Brain microvascular endothelial cell (primary cell): ENCODE data around the gene PAGR1.
"Not testable (repeated sequence)": the region's sequence is repeated elsewhere in the genome, so short reads cannot be mapped to it uniquely, and the experiment has no call there.

ENCODE experiments used
- DNase-seq: peaks from one replicate; pipeline ENCODE4 v3.0.0-alpha.2; 2020
- H3K27ac ChIP-seq: fragments of 250-450 bp; sonication (Bioruptor Pico); 2 replicates; pipeline ENCODE4 v1.5.1; 2020; ENCODE audit warnings: mild to moderate bottlenecking, moderate library complexity
- H3K27me3 ChIP-seq: fragments of 250-450 bp; sonication (Bioruptor Pico); replicated peaks from 2 replicates; pipeline ENCODE4 v1.5.1; 2020; ENCODE audit warnings: mild to moderate bottlenecking
- H3K36me3 ChIP-seq: fragments of 250-450 bp; sonication (Bioruptor Pico); replicated peaks from 2 replicates; pipeline ENCODE4 v1.5.1; 2020; ENCODE audit warnings: mild to moderate bottlenecking
- H3K4me3 ChIP-seq: 2 replicates; pipeline ENCODE4 v1.5.1; 2011; ENCODE audit warnings: low read depth, mild to moderate bottlenecking, control low read depth, low read length, moderate library complexity
- in situ Hi-C: cut with HindIII; loops from 2 replicates; pipeline ENCODE4 v1.10.0; 2017; ENCODE audit warnings: low sequenced_read_pairs, low pct_ligation_motif_present
- TF ChIP-seq, protein P1 (sequence below): IDR thresholded peaks from 2 replicates; pipeline ENCODE4 v1.5.1; 2011; ENCODE audit warnings: low read depth, mild to moderate bottlenecking, moderate library complexity, low read length, control low read depth, inconsistent platforms; ENCODE audit errors: missing control alignments

PAGR1 gene

DNA sequence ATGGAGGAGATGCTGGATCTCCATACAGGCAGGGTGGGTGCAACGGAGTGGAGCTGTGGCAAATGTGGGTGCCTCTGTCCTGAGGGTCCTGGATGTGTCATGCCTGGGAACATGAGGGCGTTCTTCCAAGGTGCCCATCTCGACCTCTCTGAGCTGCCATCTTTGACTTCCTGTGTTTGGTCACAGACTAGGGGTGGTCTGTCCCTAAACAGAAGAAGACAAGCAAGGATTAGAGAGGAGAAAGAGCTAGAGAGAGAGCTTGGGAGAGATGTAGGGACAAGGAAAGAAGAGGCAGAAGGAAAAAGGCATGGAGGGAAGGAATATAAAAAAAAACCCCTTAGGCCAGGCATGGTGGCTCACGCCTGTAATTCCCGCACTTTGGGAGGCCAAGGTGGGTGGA lies 41.2 kb upstream of the PAGR1 start:
- H3K27me3 ChIP-seq: no peaks in the 10 kb centered on the region
- no peak overlapping the region for H3K4me3 ChIP-seq
- DNase-seq: no peak
- TF ChIP-seq, protein P1, sequence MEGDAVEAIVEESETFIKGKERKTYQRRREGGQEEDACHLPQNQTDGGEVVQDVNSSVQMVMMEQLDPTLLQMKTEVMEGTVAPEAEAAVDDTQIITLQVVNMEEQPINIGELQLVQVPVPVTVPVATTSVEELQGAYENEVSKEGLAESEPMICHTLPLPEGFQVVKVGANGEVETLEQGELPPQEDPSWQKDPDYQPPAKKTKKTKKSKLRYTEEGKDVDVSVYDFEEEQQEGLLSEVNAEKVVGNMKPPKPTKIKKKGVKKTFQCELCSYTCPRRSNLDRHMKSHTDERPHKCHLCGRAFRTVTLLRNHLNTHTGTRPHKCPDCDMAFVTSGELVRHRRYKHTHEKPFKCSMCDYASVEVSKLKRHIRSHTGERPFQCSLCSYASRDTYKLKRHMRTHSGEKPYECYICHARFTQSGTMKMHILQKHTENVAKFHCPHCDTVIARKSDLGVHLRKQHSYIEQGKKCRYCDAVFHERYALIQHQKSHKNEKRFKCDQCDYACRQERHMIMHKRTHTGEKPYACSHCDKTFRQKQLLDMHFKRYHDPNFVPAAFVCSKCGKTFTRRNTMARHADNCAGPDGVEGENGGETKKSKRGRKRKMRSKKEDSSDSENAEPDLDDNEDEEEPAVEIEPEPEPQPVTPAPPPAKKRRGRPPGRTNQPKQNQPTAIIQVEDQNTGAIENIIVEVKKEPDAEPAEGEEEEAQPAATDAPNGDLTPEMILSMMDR: no peak
- no peak overlapping the region for H3K27ac ChIP-seq
- H3K36me3 ChIP-seq: no peaks in the 10 kb centered on the region
- in situ Hi-C loops: no loop called here

DNA sequence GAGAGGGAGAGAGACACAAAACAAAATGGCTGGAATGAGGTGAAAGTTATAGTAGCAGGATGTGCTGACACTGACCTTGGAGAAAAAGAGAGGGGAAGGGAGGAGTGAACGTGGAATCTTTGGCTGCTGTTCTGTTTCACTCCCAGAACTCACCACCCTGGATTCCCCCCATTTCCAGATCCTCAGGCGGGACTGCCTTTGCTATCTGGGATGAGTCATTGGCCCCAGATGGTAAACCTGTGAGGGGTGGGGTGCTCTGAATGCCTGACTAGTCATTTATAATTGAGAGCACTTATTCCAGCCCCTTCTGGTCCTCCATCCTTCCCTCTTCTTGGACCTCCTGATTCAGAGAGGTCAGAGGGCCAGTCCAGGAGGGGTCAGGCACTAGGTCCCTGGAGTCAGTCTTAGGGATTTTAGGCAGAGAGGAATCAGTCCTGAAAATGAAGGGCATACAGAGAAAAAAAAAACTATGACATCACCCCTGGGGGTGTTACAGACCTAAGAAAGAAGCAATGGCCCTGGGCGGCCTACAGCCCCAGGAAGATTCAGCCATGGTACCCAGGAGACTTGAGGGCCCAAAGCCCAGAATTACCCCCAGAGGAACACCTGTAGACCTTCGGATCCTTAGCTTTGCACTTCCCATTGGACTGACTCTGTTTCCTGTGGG lies 40.1 kb upstream of the PAGR1 start:
- Histone ChIP-seq H3K27me3 (no peaks in the 10 kb centered on the region), H3K27ac (no peak overlapping the region), H3K4me3 (no peak overlapping the region), H3K36me3 (no peaks in the 10 kb centered on the region)
- DNase-seq: peak; percentile 14
- in situ Hi-C loops: no loop called here
- TF ChIP-seq, protein P1: no peak

DNA sequence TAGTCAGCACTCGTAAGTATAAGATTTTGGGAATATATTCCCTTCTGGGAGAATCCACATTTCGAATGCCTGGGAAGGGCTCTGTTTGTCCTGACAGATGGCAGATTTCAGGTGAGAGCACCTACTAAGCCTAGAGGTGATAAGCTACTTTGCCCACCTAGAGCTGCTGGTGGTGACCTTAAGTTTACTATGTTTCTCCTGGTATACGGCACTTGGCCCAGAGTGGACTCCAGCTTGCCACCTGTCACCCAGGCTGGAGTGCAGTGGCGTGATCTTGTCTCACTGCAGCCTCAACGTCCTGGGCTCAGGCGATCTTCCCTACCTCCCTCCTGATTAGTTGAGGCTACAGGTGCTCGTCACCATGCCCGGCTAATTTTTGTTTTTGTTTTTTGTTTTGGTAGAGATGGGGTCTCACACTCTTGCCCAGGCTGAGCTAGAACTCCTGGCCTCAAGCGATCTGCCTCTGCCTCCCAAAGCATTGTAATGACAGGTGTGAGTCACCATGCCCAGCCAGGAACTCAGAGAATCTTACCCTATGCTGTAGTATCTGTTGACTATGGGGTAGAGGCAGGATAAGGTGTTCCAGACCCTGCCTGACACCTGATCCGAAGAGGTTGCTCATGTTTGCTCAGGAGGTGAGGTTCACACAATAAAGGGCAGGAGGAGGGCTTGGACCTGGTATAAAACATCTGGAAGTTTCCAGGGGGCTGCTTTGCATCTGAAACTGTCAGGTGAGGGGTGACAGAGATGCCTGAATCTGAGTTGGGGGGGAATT lies 38.2 kb upstream of the PAGR1 start, which contains the start of gene ZG16:
Gene ZG16 (plus strand): TSS at position 681 of the 775 bp plus-strand sequence. CDS start 1,011 bp downstream, outside the sequence.
- TF ChIP-seq, protein P1: no peak
- H3K27me3 ChIP-seq: no peaks in the 10 kb centered on the region
- H3K4me3 ChIP-seq: no peak within 1 kb of the TSS
- no peak for DNase-seq
- no peaks in the 10 kb centered on the region for H3K36me3 ChIP-seq
- in situ Hi-C loops: no loop called here
- no peak within 1 kb of the TSS for H3K27ac ChIP-seq

GRCh38 chr16:29779474-29779873 lies 36.5 kb upstream of the PAGR1 start:
- in situ Hi-C loops: no loop called here
- TF ChIP-seq, protein P1: no peak
- Histone ChIP-seq H3K27me3 (no peaks in the 10 kb centered on the region), H3K4me3 (no peak overlapping the region), H3K36me3 (no peaks in the 10 kb centered on the region), H3K27ac (no peak overlapping the region)
- DNase-seq: no peak

DNA sequence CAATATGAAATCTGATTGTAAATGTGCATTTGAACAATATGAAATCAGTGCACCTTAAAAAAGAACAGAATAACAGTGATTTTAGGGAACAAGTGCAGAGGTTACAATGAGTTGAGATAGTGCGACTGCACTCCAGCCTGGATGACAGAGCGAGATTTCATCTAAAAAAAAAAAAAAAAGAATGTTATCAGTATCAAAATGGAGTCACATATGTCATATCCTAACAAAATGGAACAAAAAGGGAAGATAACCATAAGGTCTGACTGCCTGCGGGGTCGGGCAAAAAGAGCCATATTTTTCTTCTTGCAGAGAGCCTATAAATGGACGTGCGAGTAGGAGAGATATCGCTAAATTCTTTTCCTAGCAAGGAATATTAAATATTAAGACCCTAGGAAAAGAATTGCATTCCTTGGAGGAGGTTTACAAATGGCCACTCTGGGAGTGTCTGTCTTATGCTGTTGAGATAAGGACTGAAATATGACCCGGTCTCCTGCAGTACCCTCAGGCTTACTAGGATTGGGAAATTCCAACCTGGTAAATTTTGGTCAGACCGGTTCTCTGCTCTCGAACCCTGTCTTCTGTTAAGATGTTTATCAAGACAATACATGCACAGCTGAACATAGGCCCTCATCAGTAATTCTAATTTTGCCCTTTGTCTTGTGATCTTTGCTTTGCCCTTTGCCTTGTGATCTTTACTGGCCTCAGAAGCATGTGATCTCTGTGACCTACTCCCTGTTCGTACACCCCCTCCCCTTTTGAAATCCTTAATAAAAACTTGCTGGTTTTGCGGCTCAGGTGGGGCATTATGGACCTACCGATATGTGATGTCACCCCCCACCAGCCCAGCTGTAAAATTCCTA lies 32.6 kb upstream of the PAGR1 start:
- H3K36me3 ChIP-seq, DNase-seq, H3K27ac ChIP-seq, H3K4me3 ChIP-seq, H3K27me3 ChIP-seq, in situ Hi-C loops: not testable (repeated sequence)

GRCh38 chr16:29784157-29784556 lies 31.8 kb upstream of the PAGR1 start:
- TF ChIP-seq, protein P1: no peak
- DNase-seq: no peak
- in situ Hi-C loops: no loop called here

More at GRCh38 chr16:29784157-29784556, 31.8 kb upstream of the PAGR1 start:
- no peaks in the 10 kb centered on the region for H3K27me3 ChIP-seq
- H3K4me3 ChIP-seq: no peak overlapping the region
- H3K27ac ChIP-seq: no peak overlapping the region
- H3K36me3 ChIP-seq: no peaks in the 10 kb centered on the region
